ENCODE measurements around the gene GPR101.

GPR101 gene

GRCh38 chrX:137033774-137034507 lies at the start of gene GPR101:
TSS of gene GPR101 (minus strand) at chrX:137033995. CDS start at chrX:137031674, 2,321 bp downstream.
- in situ Hi-C loops (cut with MboI; ENCODE audit: low pct_unique_long_range_greater_than_20kb, low sequenced_read_pairs) = no loop called here
- no peak for DNase-seq

GRCh38 chrX:137081239-137081638 lies 47.4 kb upstream of the GPR101 start:
- in situ Hi-C loops (cut with MboI; ENCODE audit: low pct_unique_long_range_greater_than_20kb, low sequenced_read_pairs) = no loop called here

GRCh38 chrX:137072396-137072795 lies 38.6 kb upstream of the GPR101 start:
- no peak for DNase-seq
- in situ Hi-C loops (cut with MboI; ENCODE audit: low pct_unique_long_range_greater_than_20kb, low sequenced_read_pairs) = no loop called here

More at GRCh38 chrX:137081239-137081638, 47.4 kb upstream of the GPR101 start:
- DNase-seq = no peak

GRCh38 chrX:137071596-137071995 lies 37.8 kb upstream of the GPR101 start:
- in situ Hi-C loops (cut with MboI; ENCODE audit: low pct_unique_long_range_greater_than_20kb, low sequenced_read_pairs) = no loop called here
- no peak for DNase-seq

GRCh38 chrX:137067147-137067546 lies 33.4 kb upstream of the GPR101 start:
- DNase-seq = no peak
- in situ Hi-C loops (cut with MboI; ENCODE audit: low pct_unique_long_range_greater_than_20kb, low sequenced_read_pairs) = no loop called here

- no peak for DNase-seq
- in situ Hi-C loops (cut with MboI; ENCODE audit: low pct_unique_long_range_greater_than_20kb, low sequenced_read_pairs) = no loop called here
Measured at GRCh38 chrX:137062915-137063617, 29.3 kb upstream of the GPR101 start.

- in situ Hi-C loops (cut with MboI; ENCODE audit: low pct_unique_long_range_greater_than_20kb, low sequenced_read_pairs) = no loop called here
- no peak for DNase-seq
Measured at GRCh38 chrX:137058339-137059127, 24.7 kb upstream of the GPR101 start.

GRCh38 chrX:137052643-137053235 lies 18.9 kb upstream of the GPR101 start:
- in situ Hi-C loops (cut with MboI; ENCODE audit: low pct_unique_long_range_greater_than_20kb, low sequenced_read_pairs) = no loop called here
- DNase-seq = no peak

- in situ Hi-C loops (cut with MboI; ENCODE audit: low pct_unique_long_range_greater_than_20kb, low sequenced_read_pairs) = no loop called here
- DNase-seq = peak; percentile 89
Measured at GRCh38 chrX:137051978-137052642, 18.3 kb upstream of the GPR101 start.

GRCh38 chrX:137044893-137045292 lies 11.1 kb upstream of the GPR101 start:
- in situ Hi-C loops (cut with MboI; ENCODE audit: low pct_unique_long_range_greater_than_20kb, low sequenced_read_pairs) = no loop called here
- DNase-seq = no peak

- in situ Hi-C loops (cut with MboI; ENCODE audit: low pct_unique_long_range_greater_than_20kb, low sequenced_read_pairs) = no loop called here
Measured at GRCh38 chrX:137043736-137044135, 9.9 kb upstream of the GPR101 start.

GRCh38 chrX:137041329-137041728 lies 7.5 kb upstream of the GPR101 start:
- in situ Hi-C loops (cut with MboI; ENCODE audit: low pct_unique_long_range_greater_than_20kb, low sequenced_read_pairs) = no loop called here

More at GRCh38 chrX:137043736-137044135, 9.9 kb upstream of the GPR101 start:
- DNase-seq = no peak

GRCh38 chrX:137040113-137040794 lies 6.5 kb upstream of the GPR101 start:
- in situ Hi-C loops (cut with MboI; ENCODE audit: low pct_unique_long_range_greater_than_20kb, low sequenced_read_pairs) = no loop called here
- DNase-seq = no peak

More at GRCh38 chrX:137041329-137041728, 7.5 kb upstream of the GPR101 start:
- DNase-seq = no peak

GRCh38 chrX:137034508-137034872 lies 695 bp upstream of the GPR101 start:
- DNase-seq = no peak
- in situ Hi-C loops (cut with MboI; ENCODE audit: low pct_unique_long_range_greater_than_20kb, low sequenced_read_pairs) = no loop called here

GRCh38 chrX:137032841-137033773 lies 688 bp downstream of the GPR101 start:
- no peak for DNase-seq
- in situ Hi-C loops (cut with MboI; ENCODE audit: low pct_unique_long_range_greater_than_20kb, low sequenced_read_pairs) = no loop called here

- in situ Hi-C loops (cut with MboI; ENCODE audit: low pct_unique_long_range_greater_than_20kb, low sequenced_read_pairs) = no loop called here
Measured at GRCh38 chrX:137032341-137032694, 1.5 kb downstream of the GPR101 start.

GRCh38 chrX:137031517-137032340 lies 2.1 kb downstream of the GPR101 start:
- DNase-seq = peak; percentile 47
- in situ Hi-C loops (cut with MboI; ENCODE audit: low pct_unique_long_range_greater_than_20kb, low sequenced_read_pairs) = no loop called here

More at GRCh38 chrX:137032341-137032694, 1.5 kb downstream of the GPR101 start:
- DNase-seq = no peak

All from KBM-7 (cell line).